GM19351 (cell line): ENCODE results near the gene UBALD1.

Source experiments
- ATAC-seq: cut with Tn5 transposase; IDR thresholded peaks from one replicate; pipeline ENCODE4 v1.9.1; 2021; ENCODE audit warnings: mild to moderate bottlenecking, moderate library complexity; ENCODE audit not compliant: unreplicated experiment

Gene UBALD1

GRCh38 chr16:4646773-4647643 is 32.3 kb upstream of the UBALD1 start:
- no peak for ATAC-seq

DNA sequence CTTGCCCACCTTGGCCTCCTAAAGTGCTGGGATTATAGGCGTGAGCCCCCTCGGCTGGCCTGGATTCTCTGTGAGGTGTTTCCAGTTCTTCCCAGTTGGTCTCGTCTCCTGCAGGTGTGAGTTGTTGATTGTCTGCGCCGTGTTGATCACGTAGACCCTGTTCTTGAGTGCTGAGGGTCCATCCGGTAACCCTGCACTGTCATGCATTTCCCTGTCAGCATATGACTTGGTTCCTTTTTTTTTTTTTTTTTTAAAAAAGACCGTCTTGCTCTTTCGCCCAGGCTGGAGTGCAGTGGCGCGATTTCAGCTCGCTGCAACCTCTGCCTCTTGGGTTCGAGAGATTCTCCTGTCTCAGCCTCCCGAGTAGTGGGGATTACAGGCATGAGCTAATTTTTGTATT is 27.2 kb upstream of the UBALD1 start:
- no peak for ATAC-seq

GRCh38 chr16:4641306-4641687 is 26.6 kb upstream of the UBALD1 start:
- ATAC-seq, result no peak

- ATAC-seq, result no peak
Observed at GRCh38 chr16:4640572-4641305, 26.1 kb upstream of the UBALD1 start.

- ATAC-seq, result no peak
Observed at GRCh38 chr16:4639899-4640509, 25.3 kb upstream of the UBALD1 start.

- ATAC-seq, result no peak
Observed at GRCh38 chr16:4637501-4638166, 22.9 kb upstream of the UBALD1 start.

DNA sequence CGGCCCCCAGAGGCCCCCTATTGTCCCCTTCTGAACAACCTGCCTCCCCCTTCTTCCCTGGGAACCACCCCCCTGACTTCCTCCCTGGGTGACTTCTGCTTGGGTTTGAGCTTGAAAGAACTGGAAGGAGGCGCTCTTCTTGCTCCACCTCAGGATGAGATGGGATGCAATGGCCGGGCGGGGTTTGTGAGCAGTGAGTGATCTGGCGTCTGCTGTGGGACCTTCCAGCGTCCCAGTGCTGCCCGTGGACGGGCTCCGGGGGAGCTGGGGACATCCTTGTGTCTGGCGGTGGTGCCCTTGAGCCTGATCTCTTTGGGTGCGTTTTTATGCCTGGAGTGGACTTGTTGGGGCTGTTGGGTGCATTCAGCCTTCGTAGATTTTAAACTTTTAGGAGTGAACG is 21.5 kb upstream of the UBALD1 start:
- no peak for ATAC-seq

GRCh38 chr16:4634768-4635167 is 20.1 kb upstream of the UBALD1 start:
- no peak for ATAC-seq

- ATAC-seq, result no peak
Observed at GRCh38 chr16:4633910-4634635, 19.4 kb upstream of the UBALD1 start.

DNA sequence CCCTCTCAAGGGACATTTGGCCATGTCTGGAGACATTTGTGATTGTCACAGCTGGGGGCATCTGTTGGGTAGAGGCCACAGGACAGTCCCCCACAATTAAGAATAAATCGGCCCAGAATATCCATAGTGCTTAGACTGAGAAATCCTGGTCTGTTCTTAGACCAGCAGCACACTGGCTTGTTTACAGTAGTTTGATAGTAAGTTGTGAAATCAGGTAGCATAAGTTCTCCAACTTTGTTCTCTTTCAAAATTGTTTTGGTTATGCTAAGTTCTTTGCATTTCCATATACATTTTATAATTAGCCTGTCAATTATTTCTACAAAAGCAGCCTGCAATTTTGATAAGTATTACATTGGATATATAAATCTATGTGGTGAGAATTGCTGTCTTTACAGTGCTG is 16.8 kb upstream of the UBALD1 start:
- ATAC-seq, result no peak

DNA sequence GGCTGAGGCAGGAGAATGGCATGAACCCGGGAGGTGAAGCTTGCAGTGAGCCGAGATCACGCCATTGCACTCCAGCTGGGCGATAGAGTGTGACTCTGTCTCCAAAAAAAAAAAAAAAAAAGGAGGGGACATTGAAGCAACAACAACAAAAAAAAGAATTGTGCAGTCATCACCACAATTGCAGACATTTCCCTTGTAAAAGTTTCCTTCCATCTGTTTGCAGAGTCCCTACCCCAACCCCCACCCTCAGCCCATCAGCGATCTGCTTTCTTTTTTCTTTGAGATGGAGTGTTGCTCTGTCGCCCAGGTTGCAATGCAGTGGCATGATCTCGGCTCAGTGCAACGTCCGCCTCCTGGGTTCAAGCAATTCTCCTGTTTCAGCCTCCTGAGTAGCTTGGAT is 13.6 kb upstream of the UBALD1 start:
- no peak for ATAC-seq

DNA sequence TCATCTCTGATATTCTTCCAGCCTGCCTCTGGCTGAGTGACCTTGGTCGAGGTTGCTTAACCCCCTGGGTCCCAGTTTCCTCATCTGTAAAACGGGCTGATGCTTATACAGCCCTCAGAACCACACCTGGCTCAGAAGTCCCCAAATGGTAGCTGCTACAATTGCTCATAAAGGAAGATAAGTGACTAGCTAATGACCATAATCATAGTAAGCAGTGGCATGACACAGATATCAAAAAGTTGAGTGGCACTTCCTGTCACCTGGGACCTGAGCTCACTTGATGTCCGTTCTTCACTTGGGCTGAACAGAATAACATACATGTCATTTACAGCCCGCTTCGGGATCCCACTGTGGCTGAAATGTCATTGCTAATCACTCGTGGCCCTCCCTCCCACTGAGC is 11.7 kb upstream of the UBALD1 start:
- ATAC-seq, result no peak

GRCh38 chr16:4625560-4626159 is 11.0 kb upstream of the UBALD1 start:
- peak; percentile 15 for ATAC-seq

DNA sequence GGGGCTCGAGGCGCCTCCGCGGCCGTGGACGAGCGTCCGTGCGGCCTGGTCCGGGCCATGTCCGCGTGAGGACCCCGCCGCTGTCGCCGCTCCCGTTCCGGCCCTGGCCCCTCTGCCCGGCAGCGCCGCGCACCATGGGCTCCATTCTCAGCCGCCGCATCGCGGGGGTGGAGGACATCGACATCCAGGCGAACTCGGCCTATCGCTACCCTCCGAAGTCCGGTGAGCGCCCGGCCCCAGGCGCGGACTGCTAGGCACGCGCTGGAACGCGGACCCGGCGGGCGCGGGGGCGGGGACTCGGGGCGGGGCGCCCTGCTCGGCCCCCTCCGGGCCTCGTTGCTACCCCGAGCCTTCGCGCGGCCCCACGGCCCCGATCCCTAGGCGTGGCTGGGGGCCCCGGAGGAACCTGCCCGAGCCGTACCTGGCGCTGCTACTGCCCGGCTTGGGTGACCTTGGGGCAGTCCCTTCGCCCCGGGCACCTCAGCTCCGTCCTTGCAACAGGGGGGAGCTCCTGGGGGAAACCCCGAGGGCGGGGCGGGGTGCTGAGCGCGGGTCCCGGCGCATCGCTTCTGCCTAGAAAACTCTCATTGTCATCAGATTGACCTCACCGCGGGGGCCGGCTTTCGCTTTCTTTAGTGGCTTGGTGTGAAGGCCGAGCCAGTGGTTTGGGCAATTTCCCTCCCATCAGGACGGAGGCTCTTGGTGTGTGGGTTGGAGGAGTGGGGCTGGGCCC is 10.3 kb upstream of the UBALD1 start:
- ATAC-seq, result peak; percentile 68

GRCh38 chr16:4624015-4624826 is 9.5 kb upstream of the UBALD1 start, which contains the start of gene MGRN1:
TSS of gene MGRN1 (plus strand) at chr16:4624826. CDS start at chr16:4624961, 135 bp downstream.
- peak; percentile 61 for ATAC-seq

DNA sequence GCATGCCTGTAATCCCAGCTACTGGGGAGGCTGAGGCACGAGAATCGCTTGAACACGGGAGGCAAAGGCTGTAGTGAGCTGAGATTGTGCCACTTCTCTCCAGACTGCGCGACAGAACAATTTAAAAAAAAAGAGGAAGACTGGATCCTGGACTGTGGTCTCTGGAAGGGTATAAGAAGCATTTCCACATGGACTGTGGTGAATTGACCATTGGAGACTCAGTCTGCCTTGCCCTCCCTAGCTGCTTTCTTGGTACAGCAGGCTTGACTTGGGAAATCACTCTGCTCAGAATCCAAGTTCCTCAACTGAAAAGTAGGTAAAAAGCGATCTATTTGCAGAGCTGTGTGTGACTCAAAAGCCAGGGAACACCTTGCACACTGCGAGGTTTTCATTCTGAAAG is 8.9 kb upstream of the UBALD1 start:
- ATAC-seq, result no peak

GRCh38 chr16:4618645-4619418 is 4.1 kb upstream of the UBALD1 start:
- ATAC-seq, result no peak

- ATAC-seq, result no peak
Observed at GRCh38 chr16:4617880-4618279, 3.2 kb upstream of the UBALD1 start.
